Endometrial microvascular endothelial cells (primary cell): Measurements from ENCODE around the gene ITM2C. TPM values are rescaled to one million over a fixed set of nuclear protein-coding genes. Genes with fewer than 3 reads are reported as not detected.

Source experiments
- in situ Hi-C: cut with HindIII; loops from 2 replicates; pipeline ENCODE4 v1.10.0; 2017; ENCODE audit warnings: low sequenced_read_pairs, low pct_unique_long_range_greater_than_20kb; ENCODE audit errors: inconsistent ontology term
- total RNA-seq: library from RNA; depleted of rRNA; stranded (reverse); fragments of >200 nt; gene quantifications from one replicate; pipeline ENCODE4 v1.2.3, GENCODE V29; 2015; ENCODE audit errors: inconsistent ontology term

ITM2C gene
- total RNA-seq, 1 donor from 2014 or later: 1.5 TPM

DNA sequence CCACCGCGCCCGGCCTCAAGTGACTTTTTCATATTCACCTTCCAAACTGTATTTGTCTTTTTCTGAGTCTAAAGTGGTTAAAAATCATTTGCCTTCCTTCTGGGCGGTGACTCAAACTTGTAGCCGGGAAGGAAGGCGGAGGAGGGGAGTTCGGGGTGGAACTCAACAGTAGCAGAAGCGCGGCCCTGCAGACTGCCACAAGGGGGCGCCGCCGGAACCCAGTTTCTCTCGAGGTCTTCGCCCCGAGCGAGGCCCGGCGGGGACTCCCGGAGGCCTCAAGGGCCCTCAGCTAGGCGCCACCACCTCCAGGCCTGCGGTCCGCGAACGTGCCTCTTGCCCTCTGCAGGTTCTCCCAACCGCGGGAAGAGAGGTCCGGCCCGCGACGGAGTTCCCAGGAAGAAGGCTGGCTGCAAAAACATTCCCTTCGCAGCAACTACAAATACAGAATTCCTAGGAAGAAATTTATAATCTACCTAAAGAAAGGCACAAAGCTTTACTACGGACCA is 16.8 kb upstream of the ITM2C start:
- in situ Hi-C loops: no loop called here

DNA sequence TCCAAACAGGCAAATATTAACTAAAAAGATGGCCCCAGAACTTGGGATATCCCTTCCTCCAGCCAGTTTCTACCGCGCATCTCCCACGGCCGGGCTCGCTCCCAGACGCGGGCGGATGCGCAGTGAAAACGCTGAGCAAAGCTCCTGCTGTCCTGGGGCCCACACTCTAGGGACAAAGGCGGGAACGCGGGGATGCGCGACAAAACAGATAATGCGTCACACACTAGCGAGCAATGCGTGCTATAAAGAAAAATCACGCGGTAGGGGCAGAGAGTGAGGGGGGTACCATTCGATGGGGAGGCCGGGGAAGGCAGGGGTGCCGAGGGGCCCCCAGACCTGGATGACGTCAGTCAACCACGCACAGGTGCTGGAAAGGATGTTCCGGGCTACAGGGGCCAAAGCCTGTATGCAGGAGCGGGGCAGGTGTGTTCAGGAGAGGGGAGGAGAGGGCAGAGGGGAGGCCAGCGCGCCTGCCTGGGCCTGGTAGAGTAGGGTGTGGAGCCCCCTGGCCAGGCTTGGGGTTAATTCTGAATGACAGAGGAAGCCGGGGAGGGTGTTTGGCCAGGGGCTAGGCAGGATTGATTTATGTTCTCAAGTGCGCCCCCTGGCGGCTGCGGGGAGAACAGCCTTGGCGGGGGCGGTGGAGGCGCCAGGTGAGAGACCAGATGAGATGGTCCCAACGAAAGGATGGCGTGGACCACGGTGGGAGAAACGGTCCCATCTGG is 14.9 kb upstream of the ITM2C start:
- in situ Hi-C loops: no loop called here

- in situ Hi-C loops: no loop called here
Measured at GRCh38 chr2:230850358-230850658, 14.4 kb upstream of the ITM2C start.

DNA sequence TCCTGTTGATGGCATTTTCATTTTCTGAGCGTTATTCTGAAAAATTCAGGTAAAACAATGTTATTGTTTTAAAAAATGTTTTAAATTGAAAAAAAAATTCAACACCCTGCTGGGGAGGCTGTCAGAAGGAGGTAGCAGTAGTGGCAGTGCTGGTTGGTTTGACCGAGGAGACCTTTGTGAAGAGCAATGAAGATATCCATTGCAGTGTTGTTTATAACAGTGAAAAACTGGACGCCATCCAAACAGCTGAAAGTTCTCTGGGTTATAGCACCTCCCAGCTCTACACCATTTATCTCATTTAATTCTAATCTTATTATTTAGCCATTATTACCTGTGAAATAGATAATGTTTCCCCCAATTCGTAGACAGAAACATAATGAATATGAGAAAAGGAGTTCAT is 12.6 kb upstream of the ITM2C start:
- in situ Hi-C loops: no loop called here

DNA sequence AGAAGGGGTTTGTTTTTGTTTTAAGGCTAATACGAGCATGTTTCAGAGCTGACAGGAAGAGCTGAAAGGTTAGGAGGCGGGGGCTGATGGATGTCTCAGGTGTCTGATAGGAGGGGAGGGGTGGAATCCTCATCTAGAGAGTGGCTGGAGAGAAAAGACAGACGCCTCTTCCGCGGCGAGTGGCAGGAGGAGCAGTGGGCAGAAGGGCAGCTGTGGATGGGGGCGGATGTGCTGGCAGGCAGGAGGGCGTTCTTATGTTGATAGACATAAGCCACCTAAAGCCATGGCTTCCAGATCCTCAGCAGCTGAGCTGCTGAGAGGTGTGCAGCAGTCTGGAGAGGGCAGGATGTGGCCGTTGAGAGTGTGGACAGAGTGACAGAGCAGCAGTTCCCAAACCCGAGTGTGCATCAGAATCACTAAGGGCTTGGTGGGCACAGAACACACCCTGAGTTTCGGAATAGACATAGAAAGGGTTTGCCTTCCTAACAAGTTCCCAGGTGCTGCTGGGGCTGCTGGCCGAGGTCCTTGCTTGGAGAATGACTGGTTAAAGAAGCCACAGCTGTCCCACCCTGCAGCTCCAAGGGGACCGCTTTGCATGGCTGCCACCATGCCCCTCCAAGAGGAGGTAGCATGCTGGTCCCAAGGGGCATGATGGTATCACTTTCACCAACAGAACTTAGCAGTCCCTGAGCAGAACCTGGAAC is 3.0 kb upstream of the ITM2C start:
- in situ Hi-C loops: no loop called here

DNA sequence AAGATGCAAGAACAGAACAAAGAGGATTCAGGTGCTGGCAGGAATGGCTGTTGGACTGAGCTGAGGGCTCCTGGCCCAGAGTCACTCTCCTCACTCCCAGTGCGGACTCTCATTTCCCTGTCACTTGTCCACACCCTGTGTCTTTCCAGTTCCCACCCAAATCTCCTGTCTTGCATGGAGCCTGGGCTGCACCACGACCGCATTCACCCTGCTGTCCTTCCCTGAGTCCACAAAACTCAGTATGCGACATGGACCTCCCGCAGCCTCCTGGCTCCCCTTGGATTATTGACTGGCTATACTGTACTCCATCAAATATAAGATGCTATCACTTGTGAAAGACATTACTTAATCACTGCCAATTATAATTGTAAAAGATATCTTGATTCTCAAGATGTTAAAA is 2.5 kb upstream of the ITM2C start:
- in situ Hi-C loops: no loop called here

DNA sequence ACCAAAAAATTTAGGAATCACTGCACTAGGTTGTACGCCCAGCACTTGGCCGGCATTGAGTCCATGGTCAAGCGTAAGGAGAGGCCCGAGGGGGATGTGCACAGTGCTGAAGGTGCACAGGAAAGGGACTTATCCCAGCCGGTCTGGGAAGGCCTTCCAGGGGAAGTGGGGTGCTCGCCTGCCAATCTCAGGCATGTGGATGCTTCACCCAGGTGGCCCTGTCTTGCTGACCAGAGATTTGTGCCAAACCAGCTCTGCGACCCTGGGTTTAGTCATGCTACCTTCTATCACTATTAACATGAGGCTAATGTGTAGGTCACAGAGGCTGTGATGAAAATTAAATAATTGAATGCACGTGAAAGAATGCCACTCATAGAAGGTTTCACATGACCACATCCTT is 1.7 kb upstream of the ITM2C start:
- in situ Hi-C loops: no loop called here

- in situ Hi-C loops: no loop called here
Measured at GRCh38 chr2:230863442-230864121, 1.2 kb upstream of the ITM2C start.

- in situ Hi-C loops: no loop called here
Measured at GRCh38 chr2:230864122-230864604, 579 bp upstream of the ITM2C start.

DNA sequence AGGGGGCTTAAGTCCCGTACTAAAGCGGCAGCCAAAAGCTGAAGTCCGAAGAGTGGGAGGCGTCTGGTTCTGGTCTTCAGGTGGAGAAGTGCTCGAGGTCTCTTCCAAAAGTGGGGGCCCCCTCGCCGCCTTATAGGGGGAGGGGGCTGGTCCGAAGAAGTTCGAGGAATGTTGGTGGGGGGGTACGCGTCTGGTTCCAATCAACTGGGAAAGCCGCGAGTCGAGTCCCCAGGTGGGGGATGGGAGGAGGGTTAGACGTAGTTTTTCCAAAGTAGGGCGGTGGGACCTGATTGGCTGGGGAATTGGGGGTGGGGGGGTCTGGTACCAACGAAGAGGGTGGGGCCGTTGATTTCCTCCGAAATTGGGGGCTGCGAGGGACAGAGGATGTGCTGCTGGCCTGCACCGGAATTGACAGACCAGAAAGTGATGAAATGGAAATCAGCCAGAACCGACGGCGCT is 594 bp downstream of the ITM2C start:
- in situ Hi-C loops: no loop called here

DNA sequence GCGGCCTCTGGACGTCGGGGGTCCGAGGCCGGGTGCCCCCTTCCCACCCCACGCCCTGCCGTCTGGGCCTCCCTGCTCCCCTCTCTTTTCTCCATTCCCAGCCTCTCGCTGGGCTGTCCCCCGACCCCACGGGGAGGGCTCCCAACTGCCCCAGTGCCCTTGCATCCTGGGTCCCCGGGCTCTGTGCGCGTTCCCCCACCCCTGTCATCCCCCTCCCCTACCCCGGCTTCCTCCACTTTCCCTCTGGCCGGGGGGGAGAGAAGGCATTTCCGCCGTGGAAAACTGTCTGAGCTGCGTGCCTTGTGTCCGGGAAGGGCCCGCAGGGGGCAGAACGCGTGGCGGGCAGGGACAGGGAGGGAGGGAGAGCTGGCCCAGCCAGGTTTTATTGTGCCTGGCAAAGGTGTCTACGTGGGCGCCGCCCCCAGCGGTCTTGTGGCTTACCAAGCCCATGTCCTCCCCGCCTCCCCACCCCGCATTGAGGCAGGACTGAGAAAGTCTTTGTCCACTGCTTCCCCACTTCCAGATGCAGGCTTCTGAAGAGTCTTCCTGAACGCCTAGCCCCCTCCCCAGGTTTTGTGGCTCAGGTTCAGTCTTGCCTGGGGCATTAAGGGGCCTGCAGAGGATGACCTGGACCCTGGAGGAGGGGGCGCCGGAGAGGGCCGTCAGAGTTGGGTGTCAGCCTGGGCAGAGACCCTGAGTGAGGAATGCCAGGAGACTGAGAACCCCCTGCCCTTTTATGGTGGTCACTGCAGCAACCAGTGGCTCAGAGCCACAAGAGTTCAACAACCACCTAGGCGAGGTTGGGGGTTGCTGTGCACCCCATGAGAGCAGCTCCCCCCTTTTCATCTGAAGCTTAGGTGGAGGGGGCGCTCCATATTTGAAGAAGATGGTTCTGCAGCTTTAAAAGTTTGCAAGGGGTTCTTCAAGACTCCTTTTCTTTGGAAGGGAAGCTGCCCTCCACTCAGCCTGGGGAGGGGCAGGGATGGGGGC is 1.3 kb downstream of the ITM2C start:
- in situ Hi-C loops: no loop called here

- in situ Hi-C loops: no loop called here
Measured at GRCh38 chr2:230866756-230867523, 2.2 kb downstream of the ITM2C start.

DNA sequence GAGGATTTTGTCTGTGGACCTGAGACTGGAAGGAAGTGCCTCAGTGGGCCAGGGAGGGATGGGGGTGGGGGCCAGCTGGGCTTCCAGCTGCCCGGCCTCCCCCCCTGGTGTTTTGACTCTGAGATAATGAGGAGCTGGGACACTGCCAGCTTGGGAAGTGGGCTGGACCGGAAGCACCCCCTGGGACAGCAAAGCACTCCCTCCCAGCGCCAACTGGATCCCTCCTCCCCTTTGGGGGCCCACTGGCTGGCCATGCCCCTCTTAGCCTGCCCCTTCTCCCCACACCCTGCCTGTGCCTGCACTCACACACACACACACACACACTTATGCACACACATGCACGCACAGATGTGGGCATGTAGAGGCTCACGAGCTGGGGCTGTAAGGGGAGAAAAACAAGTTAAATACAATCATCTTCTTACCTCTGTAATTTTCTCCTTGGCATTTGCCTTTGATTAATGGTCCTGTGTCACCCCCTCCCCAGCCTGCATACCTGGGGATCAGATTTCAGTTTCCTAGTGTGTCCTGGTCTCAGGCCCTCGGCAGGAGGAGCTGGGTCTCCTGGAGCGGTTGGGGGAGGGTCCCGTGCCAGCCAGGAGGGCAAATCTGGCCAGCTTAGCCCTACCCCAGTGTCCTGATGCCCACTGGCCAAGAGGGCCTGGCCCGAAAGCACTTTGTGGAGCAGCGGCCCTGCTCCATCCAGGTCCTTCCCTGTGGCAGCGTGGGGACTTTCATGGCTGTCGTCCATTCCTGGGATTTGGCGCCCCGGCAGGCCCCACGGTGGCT is 3.6 kb downstream of the ITM2C start:
- in situ Hi-C loops: no loop called here

DNA sequence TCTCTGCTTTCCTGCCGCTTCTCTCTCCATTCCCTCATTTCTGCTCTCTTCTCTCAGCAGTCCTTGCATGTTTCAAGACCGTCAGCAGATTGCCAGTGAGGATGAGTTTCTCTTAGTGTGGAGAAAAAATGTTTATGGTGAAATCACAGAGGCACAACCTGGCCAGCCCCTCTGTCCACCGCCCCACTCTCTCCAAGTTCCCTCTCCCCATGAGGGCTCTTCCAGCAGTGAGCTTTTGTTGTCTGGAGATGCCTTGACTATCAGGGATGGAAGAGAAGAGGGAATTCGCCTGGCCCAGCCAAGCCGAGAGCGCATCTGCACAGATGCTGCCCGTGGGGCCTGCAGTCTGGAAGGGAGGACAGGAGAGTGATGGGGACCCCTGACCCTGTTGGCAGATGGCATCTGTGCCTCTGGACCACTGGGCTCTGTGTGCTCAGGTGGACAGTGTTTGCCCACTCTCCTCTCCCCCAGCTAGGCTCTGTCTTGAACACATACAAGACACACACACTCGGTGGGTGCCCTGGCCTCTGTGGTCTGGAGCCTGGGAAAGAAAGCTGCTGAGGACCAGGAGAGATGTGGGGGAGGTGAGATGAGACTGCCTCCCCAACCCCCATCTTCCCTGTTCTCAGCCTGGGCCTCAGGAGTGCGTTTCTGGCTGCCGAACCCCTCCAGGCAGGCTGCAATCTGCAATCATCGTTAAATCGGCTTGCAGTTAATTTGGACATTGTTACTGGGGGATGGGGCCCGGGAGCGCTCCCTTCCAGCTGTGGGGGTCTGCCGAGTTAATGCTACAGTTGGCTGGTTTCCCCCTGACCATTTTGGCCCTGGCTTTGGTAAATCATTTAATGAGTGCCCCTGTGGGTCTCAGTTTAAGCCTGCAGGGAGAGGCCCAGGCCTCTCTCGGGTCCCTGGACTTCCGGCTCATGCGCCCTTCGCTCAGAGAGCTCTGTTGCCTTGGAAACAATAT is 4.5 kb downstream of the ITM2C start:
- in situ Hi-C loops: no loop called here

GRCh38 chr2:230869914-230870543 is 5.3 kb downstream of the ITM2C start:
- in situ Hi-C loops: no loop called here
